K562 (cell line): ENCODE data around the gene TM4SF5. TPM values are rescaled to one million over a fixed set of nuclear protein-coding genes. Genes with fewer than 3 reads are reported as not detected.

Experiments used
- ARID1B ChIP-seq: fragments of 450-650 bp; IDR thresholded peaks from 2 replicates; pipeline ENCODE4 v1.6.1; 2016; ENCODE audit warnings: antibody characterized with exemption, mild to moderate bottlenecking, inconsistent platforms
- CSDE1 ChIP-seq, 2 experiments: fragments of 450-650 bp; IDR thresholded peaks; 2 replicates each; pipeline ENCODE4 v1.6.1; 2016; ENCODE audit warnings: mild to moderate bottlenecking in 1 of 2
- DPF2 ChIP-seq: fragments of 450-650 bp; IDR thresholded peaks from 2 replicates; pipeline ENCODE4 v1.6.1; 2016
- EHMT2 ChIP-seq: fragments of 450-650 bp; IDR thresholded peaks from 2 replicates; pipeline ENCODE4 v1.6.1; 2018; ENCODE audit warnings: antibody characterized with exemption
- ETV5 ChIP-seq: sonication (generic); formaldehyde crosslinking; IDR thresholded peaks from 2 replicates; pipeline ENCODE4 v1.4.0; 2020; ENCODE audit warnings: low read depth, mild to moderate bottlenecking, missing genetic modification reagents
- FOSL1 ChIP-seq: fragments of 200-800 bp; sonication (Bioruptor generic); conservative IDR thresholded peaks from 2 replicates; pipeline ENCODE4 v1.6.1; 2016; ENCODE audit warnings: missing genetic modification characterization, missing compliant biosample characterization
- GABPA ChIP-seq: fragments of 200-800 bp; sonication (Bioruptor generic); conservative IDR thresholded peaks from 2 replicates; pipeline ENCODE4 v1.6.1; 2016; ENCODE audit warnings: low read depth, missing genetic modification characterization, missing compliant biosample characterization
- HDAC1 ChIP-seq, 2 experiments: fragments of 450-650 bp; IDR thresholded peaks; 2 replicates each; pipeline ENCODE4 v1.6.1; 2016 to 2017; ENCODE audit warnings: inconsistent platforms in 1 of 2, mild to moderate bottlenecking in 1 of 2, moderate library complexity in 1 of 2
- NFIC ChIP-seq: fragments of 450-650 bp; IDR thresholded peaks from 2 replicates; pipeline ENCODE4 v1.6.1; 2017; ENCODE audit warnings: mild to moderate bottlenecking, inconsistent platforms
- NR2C2 ChIP-seq, 2 experiments: fragments of 200-800 bp in 1 of 2; sonication (Bioruptor generic) in 1 of 2; sonication (generic) in 1 of 2; formaldehyde crosslinking in 1 of 2; IDR thresholded peaks; 2 replicates each; pipeline versions ENCODE4 v1.6.1 to v1.8.0; 2016 to 2022; ENCODE audit warnings: mild to moderate bottlenecking in 1 of 2, missing compliant biosample characterization in 1 of 2, missing genetic modification characterization in 1 of 2, missing genetic modification reagents in 1 of 2
- PCBP2 ChIP-seq: fragments of 200-400 bp; formaldehyde crosslinking; IDR thresholded peaks from 2 replicates; pipeline ENCODE4 v1.6.1; 2018; ENCODE audit warnings: low read length, low read depth, mild to moderate bottlenecking, moderate library complexity; ENCODE audit not compliant: poor library complexity, severe bottlenecking
- POLR2G ChIP-seq: fragments of 200-400 bp; formaldehyde crosslinking; IDR thresholded peaks from 2 replicates; pipeline ENCODE4 v1.6.1; 2017; ENCODE audit warnings: low read depth, mild to moderate bottlenecking, antibody characterized with exemption, low read length, moderate library complexity
- RREB1 ChIP-seq: fragments of 250-450 bp; sonication (Bioruptor Pico); IDR thresholded peaks from 2 replicates; pipeline ENCODE4 v1.4.0; 2020
- SIN3A ChIP-seq, 2 experiments: fragments of 150-350 bp in 1 of 2; IDR thresholded peaks; 2 replicates each; pipeline ENCODE4 v1.6.1; 2011 to 2016; ENCODE audit warnings: borderline replicate concordance in 2 of 2, low read depth in 2 of 2, low read length in 2 of 2, mild to moderate bottlenecking in 2 of 2, moderate library complexity in 2 of 2; ENCODE audit not compliant: control insufficient read depth in 1 of 2
- SIX5 ChIP-seq, 2 experiments: IDR thresholded peaks; 2 replicates each; pipeline ENCODE4 v1.6.1; 2011; ENCODE audit warnings: low read length in 2 of 2, borderline replicate concordance in 1 of 2, low read depth in 1 of 2, mild to moderate bottlenecking in 1 of 2, moderate library complexity in 1 of 2; ENCODE audit not compliant: insufficient read depth in 1 of 2
- SMARCA4 ChIP-seq: fragments of 450-650 bp; IDR thresholded peaks from 2 replicates; pipeline ENCODE4 v1.6.1; 2016
- ZBTB2 ChIP-seq: fragments of 450-650 bp; IDR thresholded peaks from 2 replicates; pipeline ENCODE4 v1.6.1; 2016; ENCODE audit warnings: antibody characterized with exemption
- ZEB2 ChIP-seq: fragments of 450-650 bp; IDR thresholded peaks from 2 replicates; pipeline ENCODE4 v1.6.1; 2016
- ZNF146 ChIP-seq: IDR thresholded peaks from one replicate; pipeline ENCODE4 v1.6.1; 2018; ENCODE audit warnings: missing compliant biosample characterization; ENCODE audit not compliant: unreplicated experiment
- ZNF175 ChIP-seq: fragments of 200-800 bp; sonication (Bioruptor generic); IDR thresholded peaks from 2 replicates; pipeline ENCODE4 v1.6.1; 2016; ENCODE audit warnings: low read depth, mild to moderate bottlenecking, missing genetic modification characterization, missing compliant biosample characterization
- ZNF780A ChIP-seq: fragments of 250-450 bp; sonication (Bioruptor Pico); IDR thresholded peaks from 2 replicates; pipeline ENCODE4 v1.5.0; 2021; ENCODE audit warnings: mild to moderate bottlenecking
- polyA plus RNA-seq, 8 experiments: library from polyadenylated mRNA; depleted of rRNA in 4 of 8; stranded (reverse) in 5 of 8; unstranded in 3 of 8; fragments of >200 nt; fragmentation: Nextera tagmentation in 2 of 8; fragmentation: Illumina TruSeq in 1 of 8; extraction: Ambion mirVana in 2 of 8; extraction: Trizol in 1 of 8; gene quantifications; 2 replicates each; pipeline versions ENCODE4 v1.2.1 to v1.2.3, GENCODE V29; 2011 to 2014; ENCODE audit warnings: inconsistent platforms in 1 of 8, missing spikeins in 1 of 8
- total RNA-seq, 7 experiments: library from RNA; depleted of rRNA in 6 of 7; stranded (reverse); fragments of >200 nt in 6 of 7; fragmentation: Illumina TruSeq in 2 of 7; extraction: Trizol in 2 of 7; gene quantifications; 2 replicates each; pipeline versions ENCODE4 v1.2.1 to v1.2.3, GENCODE V29; 2011 to 2021; ENCODE audit warnings: low replicate concordance in 1 of 7

The TM4SF5 gene
- total and polyA plus RNA-seq, 9 of the 15 experiments (the other 6 are each of a cell fraction or from before 2014, with no cell fraction given): not detected

- TF ChIP-seq RREB1 (CRISPR knock-in tag) (no peak), POLR2G (no peak), GABPA (tag) (peak; percentile 27; the same call in 1 of the 2 replicates), SMARCA4 (0 out of 2 replicates have a peak, but pooled peaks have one; percentile 36), EHMT2 (peak; percentile 78; the same call in 1 of the 2 replicates), PCBP2 (no peak), NFIC (no peak), SIX5 (IDR thresholded peaks at IDR 0.05; ENCODE audit: borderline replicate concordance in 1 of 2, insufficient read depth in 1 of 2, low read depth in 1 of 2, low read length in 2 of 2) (no peak), FOSL1 (tag) (peak; percentile 41; the same call in 1 of the 2 replicates), ZNF146 (no peak), DPF2 (peak; percentile 56), ZNF780A (CRISPR knock-in tag) (no peak), ETV5 (CRISPR knock-in tag) (no peak), SIN3A (IDR thresholded peaks at IDR 0.05; ENCODE audit: borderline replicate concordance in 2 of 2, control insufficient read depth in 1 of 2, low read depth in 2 of 2, low read length in 2 of 2) (peak in 1 of 2 experiments; percentile 20; a peak in 1 of 4 replicates), ZEB2 (0 out of 2 replicates have a peak, but pooled peaks have one; percentile 24), ZBTB2 (no peak), ZNF175 (CRISPR knock-in tag) (no peak), ARID1B (0 out of 2 replicates have a peak, but pooled peaks have one; percentile 29), NR2C2 (CRISPR knock-in tag; IDR thresholded peaks at IDR 0.05) (no peak), NR2C2 (tag; IDR thresholded peaks at IDR 0.05) (peak; percentile 77), HDAC1 (IDR thresholded peaks at IDR 0.05) (peak in 1 of 2 experiments; percentile 71; a peak in 2 of 4 replicates), CSDE1 (IDR thresholded peaks at IDR 0.05) (no peak)
These were observed 35.6 kb upstream of the TM4SF5 start (continued) for GRCh38 chr17:4735876-4736651.
